ENCODE measurements around the gene MKNK1. TPM values are rescaled to one million over a fixed set of nuclear protein-coding genes. Genes with fewer than 3 reads are reported as not detected.

Gene MKNK1
- total and polyA plus RNA-seq, 2 of the 4 experiments (the other 2 are of a cell fraction), result 14.3 to 35.2 TPM

DNA sequence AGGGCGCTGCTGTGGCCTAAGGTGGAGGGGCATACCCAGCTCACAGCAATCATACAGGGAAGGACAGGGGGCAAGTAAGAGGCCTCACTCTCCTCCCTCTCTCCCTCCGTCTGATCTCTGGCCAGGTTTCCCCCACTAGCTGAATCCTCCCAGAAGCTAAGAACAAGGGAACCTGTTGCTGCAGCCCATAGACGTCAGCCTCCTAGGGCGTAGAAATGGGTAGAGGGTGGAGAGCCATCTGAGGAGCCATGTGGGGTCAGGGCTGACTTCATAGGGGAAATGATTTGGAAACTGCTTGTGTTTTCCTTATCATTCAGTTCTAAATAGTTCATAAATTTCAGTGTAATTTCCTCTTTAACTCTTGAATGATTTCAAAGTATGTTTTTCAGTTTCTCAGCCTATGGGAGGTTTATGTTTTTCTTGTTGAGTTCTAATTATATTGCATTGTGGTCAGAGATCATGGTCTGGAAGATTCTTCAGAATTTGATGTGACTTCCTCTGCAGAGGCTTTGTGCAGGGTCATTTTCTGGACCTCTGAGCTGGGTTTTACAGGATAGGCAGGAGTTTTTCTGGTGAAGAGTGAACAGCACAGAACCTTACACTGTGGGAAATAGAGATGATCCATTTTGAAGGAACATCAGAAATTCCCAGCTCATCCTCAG lies 14.8 kb upstream of the MKNK1 start:
- H4K5ac ChIP-seq (ENCODE audit: low read depth, low read length), result no peak overlapping the region
- ChIA-PET CTCF (interaction anchor here (0.5 kb wide), 1 partner anchor 74 kb away, joined by 5 read pairs; no protein-coding TSS in a partner anchor), POLR2A (ENCODE audit: unreplicated experiment) (no interaction called here)
- H3K9me1 ChIP-seq (ENCODE audit: insufficient read depth, low read length), result peaks cover 17% of the 10 kb centered on the region
- H3K4me1 ChIP-seq (ENCODE audit: control insufficient read depth, insufficient read depth, low read length), result peaks cover 14% of the 10 kb centered on the region
- H2AK5ac ChIP-seq (ENCODE audit: low read depth, low read length), result no peak overlapping the region
- no peaks in the 10 kb centered on the region for H3K36me3 ChIP-seq (ENCODE audit: control insufficient read depth, insufficient read depth, low read length)
- H3K4ac ChIP-seq (ENCODE audit: low read depth, low read length), result no peak overlapping the region
- H2BK15ac ChIP-seq (ENCODE audit: low read depth, low read length), result no peak overlapping the region
- in situ Hi-C loops (cut with MboI; ENCODE audit: low sequenced_read_pairs), result no loop called here
- no peak overlapping the region for H2BK5ac ChIP-seq (ENCODE audit: low read depth, low read length, poor library complexity, severe bottlenecking)
- no peak overlapping the region for H3K4me2 ChIP-seq (ENCODE audit: low read depth, low read length)
- DNase-seq (no peak), ATAC-seq (ENCODE audit: low read depth) (no peak)
- no peak overlapping the region for H3K4me3 ChIP-seq (ENCODE audit: insufficient read depth, low read depth, low read length)
- H3K27me3 ChIP-seq (ENCODE audit: control insufficient read depth, insufficient read depth, low read length), result no peaks in the 10 kb centered on the region
- H2BK120ac ChIP-seq (ENCODE audit: low read depth, low read length), result no peak overlapping the region
- intact Hi-C loops (cut with micrococcal nuclease), result loop anchor here (5.0 kb wide), 1 partner anchor 98 kb away; the partner anchor contains the start of gene EFCAB14
- dilution Hi-C loops (cut with HindIII; ENCODE audit: low sequenced_read_pairs, unreplicated experiment), result no loop called here
- no peak overlapping the region for H4K91ac ChIP-seq (ENCODE audit: insufficient read depth, low read depth, low read length)
- H3K79me1 ChIP-seq (ENCODE audit: low read depth in 1 of 2, low read length in 2 of 2), result peaks cover 14 to 27% of the 10 kb centered on the region in 2 experiments
- H3K14ac ChIP-seq (replicated peaks; ENCODE audit: low read depth, low read length), result no peak overlapping the region
- H3K9ac ChIP-seq (ENCODE audit: low read depth, low read length), result no peak overlapping the region
- WGBS, 2 experiments (ENCODE audit: extremely low coverage in 2 of 2, insufficient read length in 1 of 2), result no CpG with 5 or more reads among the region's 4 CpGs
- no peak overlapping the region for H3K27ac ChIP-seq (ENCODE audit: insufficient read depth, low read length)
- no peak overlapping the region for H2AK9ac ChIP-seq (replicated peaks; ENCODE audit: low read depth, low read length, poor library complexity)
- no peak for TF ChIP-seq MAZ (IDR thresholded peaks at IDR 0.05; ENCODE audit: borderline replicate concordance, low read depth, low read length)
- no peak for TF ChIP-seq MAFK (IDR thresholded peaks at IDR 0.05; ENCODE audit: low read depth, low read length)
- TF ChIP-seq RFX5 (IDR thresholded peaks at IDR 0.05; ENCODE audit: low read depth, low read length), result no peak
- TF ChIP-seq RAD21 (IDR thresholded peaks at IDR 0.05; ENCODE audit: low read length), result no peak
- TF ChIP-seq MXI1 (IDR thresholded peaks at IDR 0.05; ENCODE audit: borderline replicate concordance, low read depth, low read length), result no peak
- no peak for TF ChIP-seq FOS (IDR thresholded peaks at IDR 0.05; ENCODE audit: low read depth, low read length)
- no peak for TF ChIP-seq CEBPB (IDR thresholded peaks at IDR 0.05; ENCODE audit: low read depth, low read length)
- TF ChIP-seq BHLHE40 (IDR thresholded peaks at IDR 0.05; ENCODE audit: low read depth, low read length), result no peak
- TF ChIP-seq POLR2A (IDR thresholded peaks at IDR 0.05; ENCODE audit: low read depth, low read length), result no peak
- TF ChIP-seq, protein P1, sequence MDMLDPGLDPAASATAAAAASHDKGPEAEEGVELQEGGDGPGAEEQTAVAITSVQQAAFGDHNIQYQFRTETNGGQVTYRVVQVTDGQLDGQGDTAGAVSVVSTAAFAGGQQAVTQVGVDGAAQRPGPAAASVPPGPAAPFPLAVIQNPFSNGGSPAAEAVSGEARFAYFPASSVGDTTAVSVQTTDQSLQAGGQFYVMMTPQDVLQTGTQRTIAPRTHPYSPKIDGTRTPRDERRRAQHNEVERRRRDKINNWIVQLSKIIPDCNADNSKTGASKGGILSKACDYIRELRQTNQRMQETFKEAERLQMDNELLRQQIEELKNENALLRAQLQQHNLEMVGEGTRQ (IDR thresholded peaks at IDR 0.05; ENCODE audit: low read depth, low read length), result no peak
- no peak for TF ChIP-seq SMC3 (IDR thresholded peaks at IDR 0.05; ENCODE audit: low read depth, low read length)
- TF ChIP-seq RCOR1 (IDR thresholded peaks at IDR 0.05; ENCODE audit: insufficient replicate concordance, low read length), result no peak
- no peak for TF ChIP-seq CHD1 (IDR thresholded peaks at IDR 0.05; ENCODE audit: low read depth, low read length)
- TF ChIP-seq, protein P2, sequence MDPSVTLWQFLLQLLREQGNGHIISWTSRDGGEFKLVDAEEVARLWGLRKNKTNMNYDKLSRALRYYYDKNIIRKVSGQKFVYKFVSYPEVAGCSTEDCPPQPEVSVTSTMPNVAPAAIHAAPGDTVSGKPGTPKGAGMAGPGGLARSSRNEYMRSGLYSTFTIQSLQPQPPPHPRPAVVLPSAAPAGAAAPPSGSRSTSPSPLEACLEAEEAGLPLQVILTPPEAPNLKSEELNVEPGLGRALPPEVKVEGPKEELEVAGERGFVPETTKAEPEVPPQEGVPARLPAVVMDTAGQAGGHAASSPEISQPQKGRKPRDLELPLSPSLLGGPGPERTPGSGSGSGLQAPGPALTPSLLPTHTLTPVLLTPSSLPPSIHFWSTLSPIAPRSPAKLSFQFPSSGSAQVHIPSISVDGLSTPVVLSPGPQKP (IDR thresholded peaks at IDR 0.05; ENCODE audit: borderline replicate concordance, low read depth, low read length), result no peak
- TF ChIP-seq NFE2L2 (IDR thresholded peaks at IDR 0.05; ENCODE audit: low read depth, low read length), result no peak
- TF ChIP-seq, protein P3, sequence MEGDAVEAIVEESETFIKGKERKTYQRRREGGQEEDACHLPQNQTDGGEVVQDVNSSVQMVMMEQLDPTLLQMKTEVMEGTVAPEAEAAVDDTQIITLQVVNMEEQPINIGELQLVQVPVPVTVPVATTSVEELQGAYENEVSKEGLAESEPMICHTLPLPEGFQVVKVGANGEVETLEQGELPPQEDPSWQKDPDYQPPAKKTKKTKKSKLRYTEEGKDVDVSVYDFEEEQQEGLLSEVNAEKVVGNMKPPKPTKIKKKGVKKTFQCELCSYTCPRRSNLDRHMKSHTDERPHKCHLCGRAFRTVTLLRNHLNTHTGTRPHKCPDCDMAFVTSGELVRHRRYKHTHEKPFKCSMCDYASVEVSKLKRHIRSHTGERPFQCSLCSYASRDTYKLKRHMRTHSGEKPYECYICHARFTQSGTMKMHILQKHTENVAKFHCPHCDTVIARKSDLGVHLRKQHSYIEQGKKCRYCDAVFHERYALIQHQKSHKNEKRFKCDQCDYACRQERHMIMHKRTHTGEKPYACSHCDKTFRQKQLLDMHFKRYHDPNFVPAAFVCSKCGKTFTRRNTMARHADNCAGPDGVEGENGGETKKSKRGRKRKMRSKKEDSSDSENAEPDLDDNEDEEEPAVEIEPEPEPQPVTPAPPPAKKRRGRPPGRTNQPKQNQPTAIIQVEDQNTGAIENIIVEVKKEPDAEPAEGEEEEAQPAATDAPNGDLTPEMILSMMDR (conservative IDR thresholded peaks at IDR 0.05; ENCODE audit: low read depth, low read length), result no peak
- BruUV-seq (replicated peaks), result no TSS peak
- H4K20me1 ChIP-seq (ENCODE audit: insufficient read depth, low read length), result 0 out of 2 replicates have a peak, but pooled peaks cover 8% of the 10 kb centered on the region
- H2AFZ ChIP-seq (replicated peaks; ENCODE audit: low read length, poor library complexity), result peak overlapping the region; percentile 9
- H4K8ac ChIP-seq (ENCODE audit: low read depth in 2 of 2, low read length in 2 of 2), result no peak overlapping the region
- no peak overlapping the region for H3K23ac ChIP-seq (ENCODE audit: low read depth, low read length)
- no peaks in the 10 kb centered on the region for H3K9me3 ChIP-seq (ENCODE audit: control insufficient read depth, insufficient read depth, low read length)
- H2BK20ac ChIP-seq (ENCODE audit: low read depth, low read length), result no peak overlapping the region; the same call in 1 of the 2 replicates
- H3K56ac ChIP-seq (ENCODE audit: extremely low read depth, insufficient read depth, low read length), result no peak overlapping the region
- H3K18ac ChIP-seq (ENCODE audit: low read depth, low read length), result no peak overlapping the region

Measured in IMR-90 (cell line).